Measurements from ENCODE around the gene SRSF12.
A peak's percentile ranks its signal among the peaks of the same experiment; 100 is the strongest.
"Not testable (repeated sequence)": the region's sequence is repeated elsewhere in the genome, so short reads cannot be mapped to it uniquely, and the experiment has no call there.

The SRSF12 gene

DNA sequence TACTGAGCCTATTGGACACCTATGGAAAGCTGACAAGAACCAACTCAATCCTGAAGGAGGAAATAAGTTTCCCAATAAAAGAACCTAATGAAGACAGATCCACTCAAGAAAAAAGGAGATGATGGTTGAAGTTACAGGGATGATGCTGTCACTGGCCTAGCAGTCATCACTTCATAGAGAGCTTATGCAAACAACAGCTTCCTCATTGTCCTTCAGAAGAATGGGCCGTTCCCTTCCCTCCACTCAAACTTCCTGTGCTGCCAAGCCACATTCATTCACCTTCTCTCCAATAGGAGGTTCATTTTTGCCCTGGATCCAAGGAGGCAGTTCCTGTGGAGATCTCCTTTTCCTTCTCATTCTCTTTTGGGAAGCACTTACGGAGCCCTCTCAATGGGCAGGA lies 14.2 kb upstream of the SRSF12 start:
- H3K4me3 ChIP-seq, result no peak overlapping the region

DNA sequence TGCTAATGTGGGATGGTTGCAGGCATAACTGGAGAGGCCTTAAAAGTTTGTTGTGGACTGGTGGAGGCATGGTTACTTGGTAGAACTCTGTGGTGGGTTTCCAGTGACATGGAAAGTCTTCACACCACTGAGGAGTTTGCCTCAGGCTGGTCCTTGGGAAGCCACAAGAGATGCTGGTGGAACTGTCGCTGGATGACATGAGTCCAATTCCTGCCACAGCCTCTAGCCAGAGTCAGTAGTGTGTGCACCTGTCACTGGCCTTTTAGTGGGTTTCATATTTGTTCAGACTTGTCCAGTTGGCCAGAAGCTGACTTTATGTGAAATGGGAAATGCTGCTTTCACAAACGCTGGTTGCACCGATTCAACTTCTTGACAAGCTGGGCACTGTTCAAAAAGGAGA lies 13.7 kb upstream of the SRSF12 start:
- H3K4me3 ChIP-seq, result no peak overlapping the region
- H3K27ac ChIP-seq, result no peak overlapping the region

More for the DNA sequence above, 14.2 kb upstream of the SRSF12 start:
- no peak overlapping the region for H3K27ac ChIP-seq

DNA sequence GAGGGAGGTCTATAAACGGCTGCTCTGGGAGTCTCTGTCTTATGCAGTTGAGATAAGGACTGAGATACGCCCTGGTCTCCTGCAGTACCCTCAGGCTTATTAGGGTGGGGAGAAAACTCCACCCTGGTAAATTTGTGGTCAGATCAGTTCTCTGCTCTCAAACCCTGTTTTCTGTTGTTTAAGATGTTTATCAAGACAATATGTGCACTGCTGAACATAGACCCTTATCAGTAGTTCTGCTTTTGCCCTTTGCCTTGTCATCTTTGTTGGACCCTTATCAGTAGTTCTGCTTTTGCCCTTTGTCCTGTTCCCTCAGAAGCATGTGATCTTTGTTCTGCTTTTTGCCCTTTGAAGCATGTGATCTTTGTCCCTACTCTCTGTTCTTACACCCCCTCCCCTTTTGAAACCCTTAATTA lies 10.4 kb upstream of the SRSF12 start:
- H3K4me3 ChIP-seq, H3K27ac ChIP-seq: not testable (repeated sequence)

DNA sequence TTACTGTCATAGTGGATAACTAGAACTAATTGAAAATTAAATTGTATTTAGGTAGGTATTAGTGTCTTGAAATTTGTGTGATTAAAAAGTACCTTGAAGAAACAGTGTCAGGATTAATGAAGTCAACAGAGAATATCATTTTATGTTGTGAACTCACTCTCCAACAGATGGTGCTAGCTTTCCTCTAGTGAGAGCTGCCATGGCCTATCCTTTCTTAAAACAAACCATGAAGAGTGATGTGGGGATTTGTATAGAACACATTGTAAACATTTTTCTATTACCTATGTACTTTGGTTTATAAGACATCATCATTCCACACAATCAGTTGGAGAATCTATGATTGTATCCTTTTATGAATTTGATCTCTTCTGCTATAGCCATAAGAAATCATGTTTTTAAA lies 4.8 kb upstream of the SRSF12 start:
- H3K4me3 ChIP-seq, result no peak overlapping the region
- no peak overlapping the region for H3K27ac ChIP-seq

DNA sequence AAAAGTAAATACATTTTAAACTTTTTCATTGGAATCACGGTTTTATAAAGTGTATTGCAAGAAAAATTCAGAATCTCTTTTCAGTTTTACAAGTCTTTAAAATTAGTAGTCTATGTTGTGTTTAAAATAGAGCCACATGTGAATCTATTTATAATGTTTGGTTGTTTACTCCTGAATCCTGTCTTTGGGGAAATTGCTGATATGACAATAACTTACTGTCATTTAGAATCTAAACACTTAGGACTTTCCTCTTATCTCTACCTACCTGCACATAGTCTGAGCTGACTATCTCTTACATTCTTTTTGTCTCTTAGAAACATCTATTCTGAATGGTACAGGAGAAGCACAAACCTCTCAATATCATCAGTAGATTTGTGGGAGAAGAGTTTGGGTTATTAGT lies 4.1 kb upstream of the SRSF12 start:
- Histone ChIP-seq H3K27ac (no peak overlapping the region), H3K4me3 (no peak overlapping the region)

DNA sequence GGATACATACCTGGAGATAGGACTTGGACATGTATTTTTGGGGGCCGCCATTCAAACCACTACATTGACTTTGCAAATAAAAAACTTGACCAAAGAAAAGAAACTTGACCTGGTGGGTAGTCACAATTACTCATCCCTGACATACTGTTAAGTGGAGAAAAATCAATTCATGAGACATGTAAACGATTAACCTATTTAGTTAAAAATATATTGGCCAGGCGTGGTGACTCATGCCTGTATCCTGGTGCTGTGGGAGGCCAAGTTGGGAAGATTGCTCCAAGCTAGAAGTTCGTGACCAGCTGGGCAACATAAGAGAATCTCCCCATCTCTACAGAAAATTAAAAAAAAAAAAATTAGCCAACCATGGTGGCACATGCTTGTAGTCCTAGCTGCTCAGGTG lies 2.5 kb upstream of the SRSF12 start:
- Histone ChIP-seq H3K4me3 (no peak overlapping the region), H3K27ac (no peak overlapping the region)

DNA sequence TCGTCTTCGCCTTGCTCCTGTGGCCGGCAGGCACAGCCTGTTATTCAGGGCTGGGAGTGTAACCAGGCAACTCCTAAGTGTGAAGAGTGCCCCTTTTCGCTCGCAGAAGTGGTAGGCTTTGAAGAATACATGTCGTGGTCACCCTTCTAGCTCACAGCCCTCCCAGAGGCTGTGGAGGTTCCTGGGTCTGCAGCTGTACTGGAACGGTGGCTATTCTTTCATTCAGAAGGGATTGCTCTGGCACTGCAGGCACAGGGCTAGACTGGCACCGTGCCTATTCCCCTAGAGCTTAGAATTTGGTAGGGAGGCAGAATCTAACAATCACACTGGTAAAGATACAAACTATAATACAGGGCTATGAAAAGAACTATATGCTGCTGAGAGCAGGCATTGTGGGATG lies 1.1 kb upstream of the SRSF12 start:
- H3K4me3 ChIP-seq, result no peak overlapping the region
- H3K27ac ChIP-seq, result no peak overlapping the region

DNA sequence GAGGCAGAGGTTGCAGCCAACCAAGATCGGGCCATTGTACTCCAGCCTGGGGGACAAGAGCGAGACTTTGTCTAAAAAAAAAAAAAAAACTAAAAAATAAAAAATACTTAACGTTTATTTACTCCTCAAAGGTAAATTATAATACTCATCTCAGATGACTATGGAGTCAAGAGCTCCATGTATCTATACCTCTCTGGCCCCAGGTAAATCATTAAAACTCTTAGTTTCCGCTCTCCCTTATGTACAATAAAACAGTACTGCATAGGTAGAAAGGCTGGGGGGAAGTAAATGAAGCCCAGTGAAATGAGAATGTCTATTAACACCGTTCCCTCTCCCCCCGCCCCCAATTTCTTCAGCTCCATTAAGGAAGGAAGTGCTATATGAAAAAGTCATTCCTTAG lies 1.2 kb downstream of the SRSF12 start:
- Histone ChIP-seq H3K27ac (peak overlapping the region in 1 of 21 experiments; percentile 68), H3K4me3 (peak overlapping the region in 4 of 7 experiments; percentile 54 to 71 (median 67))

DNA sequence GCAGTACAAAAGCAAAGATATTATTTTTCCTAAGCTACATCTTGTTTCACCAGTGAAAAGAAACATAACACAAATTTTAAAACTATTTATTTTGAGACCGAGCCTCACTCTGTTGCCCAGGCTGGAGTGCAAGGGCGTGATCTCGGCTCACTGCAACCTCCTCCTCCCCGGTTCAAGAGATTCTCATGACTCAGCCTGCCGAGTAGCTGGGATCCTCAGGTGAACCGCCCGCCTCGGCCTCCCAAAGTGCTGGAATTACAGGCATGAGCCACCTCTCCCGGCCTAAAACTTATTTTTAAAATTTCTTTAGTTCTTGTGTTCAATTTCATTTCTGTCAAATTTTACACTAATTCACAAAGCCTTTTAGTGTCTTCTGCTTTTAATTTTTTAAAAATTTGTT lies 5.9 kb downstream of the SRSF12 start:
- H3K4me3 ChIP-seq, result no peak overlapping the region
- no peak overlapping the region for H3K27ac ChIP-seq

DNA sequence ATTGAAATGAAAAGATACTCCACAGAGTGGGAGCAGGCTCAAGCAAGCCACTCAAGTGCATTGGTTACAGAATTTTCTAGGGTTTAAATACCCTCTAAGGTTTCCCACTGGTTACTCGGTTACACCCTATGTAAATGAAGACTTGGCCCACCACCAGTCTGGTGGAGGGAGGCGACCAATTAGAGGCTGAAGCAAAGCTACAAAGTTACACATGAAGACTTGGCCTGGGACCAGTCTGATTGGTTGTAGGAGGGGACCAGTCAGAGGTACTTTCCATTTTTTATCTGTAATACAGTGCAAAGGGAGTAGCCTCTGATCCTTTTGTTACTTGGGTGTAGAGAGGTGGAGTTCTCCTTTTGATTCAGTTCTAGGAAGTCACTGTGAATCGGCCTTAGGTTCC lies 7.6 kb downstream of the SRSF12 start:
- H3K4me3 ChIP-seq, result no peak overlapping the region
- no peak overlapping the region for H3K27ac ChIP-seq

DNA sequence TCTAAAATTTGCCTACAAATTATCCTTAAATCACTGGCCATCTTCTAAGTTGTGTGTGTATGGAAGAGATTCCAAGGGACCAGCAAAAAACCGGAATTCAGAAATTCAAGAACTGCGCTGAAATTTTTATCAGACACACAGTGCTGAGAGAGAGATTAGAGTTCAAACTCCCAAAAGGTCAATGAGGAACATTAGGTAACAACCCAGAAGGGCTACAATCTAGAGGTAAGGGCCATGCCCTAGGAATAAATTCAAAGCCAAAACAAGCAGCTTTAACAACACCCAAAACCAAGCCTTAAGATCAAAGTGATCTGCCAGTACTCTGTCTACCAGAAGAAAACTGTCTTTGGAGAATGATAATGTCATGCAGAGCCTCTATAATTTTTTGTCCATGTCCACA lies 17.8 kb downstream of the SRSF12 start:
- H3K27ac ChIP-seq, result no peak overlapping the region

DNA sequence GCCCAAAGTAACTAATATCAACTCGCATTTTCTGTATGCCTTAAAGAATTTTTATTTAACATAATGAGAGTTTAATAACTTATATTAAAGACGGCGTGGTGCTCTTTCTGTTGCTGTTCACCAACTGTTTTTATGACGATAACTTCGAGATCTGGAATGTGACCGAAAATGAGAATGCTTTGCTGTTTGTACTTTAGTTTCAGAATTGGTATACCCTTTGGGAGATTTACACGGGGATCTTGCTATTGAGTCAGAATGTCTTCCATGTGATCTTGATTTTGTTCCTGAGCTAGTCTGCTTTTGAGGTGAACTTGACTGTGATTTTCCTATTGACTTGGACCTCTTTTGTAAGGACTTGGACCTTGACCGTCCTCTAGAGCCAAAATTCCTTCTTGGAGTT lies 19.4 kb downstream of the SRSF12 start:
- H3K27ac ChIP-seq, result no peak overlapping the region
- H3K4me3 ChIP-seq, result no peak overlapping the region

More for the DNA sequence above, 17.8 kb downstream of the SRSF12 start:
- H3K4me3 ChIP-seq, result no peak overlapping the region

DNA sequence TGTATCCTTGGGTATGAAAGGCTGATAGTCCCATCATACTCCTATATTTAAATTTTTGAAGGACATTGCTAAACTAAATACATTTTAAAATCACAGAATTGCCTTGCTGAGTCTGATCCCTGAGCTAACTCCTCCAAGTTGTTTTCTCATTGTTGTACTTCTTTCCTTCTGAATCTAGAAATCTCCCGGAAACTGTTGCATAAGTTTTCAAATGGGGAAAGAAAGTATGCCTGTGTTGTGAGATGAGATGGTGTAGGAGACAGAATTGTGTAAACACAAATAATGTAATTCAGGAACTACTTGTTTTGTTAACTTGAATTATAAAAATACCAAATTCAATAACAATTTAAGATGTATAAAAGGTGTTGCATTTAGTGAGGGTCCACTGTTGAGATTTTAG lies 30.0 kb downstream of the SRSF12 start:
- no peak overlapping the region for H3K4me3 ChIP-seq
- H3K27ac ChIP-seq, result no peak overlapping the region

DNA sequence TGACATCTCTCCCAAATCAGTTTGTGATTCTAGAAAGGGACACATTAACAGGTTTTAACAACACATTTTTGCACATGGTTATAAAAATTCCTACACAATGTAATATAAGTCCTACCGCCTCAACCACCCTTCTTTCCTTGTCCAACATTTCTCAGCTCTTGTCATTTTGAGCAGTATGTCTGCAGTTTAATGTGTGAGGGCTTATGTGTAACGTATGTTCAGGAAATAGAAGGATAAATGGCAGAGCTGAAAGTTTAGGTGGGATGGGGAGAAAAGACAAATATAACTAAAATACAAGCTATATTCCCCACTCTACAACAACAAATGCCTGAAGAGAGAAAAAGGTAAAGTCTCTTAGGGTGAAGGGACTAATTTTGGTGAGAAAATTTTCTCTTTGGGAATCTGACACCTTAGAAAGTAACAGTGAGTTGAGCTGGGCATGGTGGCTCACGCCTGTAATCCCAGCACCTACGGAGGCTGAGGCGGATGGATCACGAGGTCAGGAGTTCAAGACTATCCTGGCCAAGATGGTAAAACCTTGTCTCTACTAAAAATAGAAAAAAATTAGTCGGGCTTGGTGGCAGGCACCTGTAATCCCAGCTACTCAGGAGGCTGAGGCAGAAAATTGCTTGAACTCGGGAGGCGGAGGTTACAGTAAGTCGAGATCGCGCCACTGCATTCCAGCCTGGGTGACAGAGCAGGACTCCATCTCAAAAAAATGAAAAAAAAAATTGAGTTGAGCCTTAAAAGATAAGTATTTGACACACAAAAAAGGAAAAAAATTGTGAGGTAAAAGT lies 32.3 kb downstream of the SRSF12 start:
- Histone ChIP-seq H3K4me3 (no peak overlapping the region), H3K27ac (peak overlapping the region in 1 of 21 experiments; percentile 16)

DNA sequence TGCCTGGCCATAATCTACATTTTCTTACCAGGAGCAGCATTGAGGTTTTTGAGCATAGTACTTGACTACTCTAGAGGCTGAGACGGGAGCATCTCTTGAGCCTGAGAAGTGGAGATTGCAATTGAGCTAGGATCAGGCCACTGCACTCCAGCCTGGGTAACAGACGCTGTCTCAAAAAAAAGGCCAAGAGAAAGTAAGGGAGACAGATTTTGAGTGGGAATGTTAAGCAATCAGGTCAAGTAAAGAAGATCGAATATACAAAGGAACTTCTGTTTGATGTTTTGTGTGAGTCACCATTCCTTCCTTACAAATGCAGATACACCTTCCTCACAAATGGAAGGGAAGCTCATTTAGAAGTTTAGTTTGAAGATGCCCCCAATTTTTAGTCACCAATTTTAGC lies 32.9 kb downstream of the SRSF12 start:
- H3K27ac ChIP-seq, result peak overlapping the region in 1 of 21 experiments; percentile 71
- no peak overlapping the region for H3K4me3 ChIP-seq

DNA sequence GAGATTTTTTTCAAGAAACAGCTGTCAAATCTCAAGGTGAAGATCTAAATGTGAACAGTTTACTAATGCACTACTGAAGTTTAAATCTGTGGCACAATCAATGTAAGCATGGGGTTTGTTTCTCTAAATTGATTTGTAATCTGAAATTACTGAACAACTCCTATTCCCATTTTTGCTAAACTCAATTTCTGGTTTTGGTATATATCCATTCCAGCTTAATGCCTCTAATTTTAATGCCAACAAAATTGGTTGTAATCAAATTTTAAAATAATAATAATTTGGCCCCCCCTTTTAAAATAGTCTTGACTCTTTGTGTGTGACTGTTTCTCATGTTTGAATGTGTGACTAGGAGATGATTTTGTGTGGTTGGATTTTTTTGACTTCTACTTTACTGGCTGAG lies 33.3 kb downstream of the SRSF12 start:
- no peak overlapping the region for H3K4me3 ChIP-seq
- peak overlapping the region in 1 of 21 experiments; percentile 71 for H3K27ac ChIP-seq

DNA sequence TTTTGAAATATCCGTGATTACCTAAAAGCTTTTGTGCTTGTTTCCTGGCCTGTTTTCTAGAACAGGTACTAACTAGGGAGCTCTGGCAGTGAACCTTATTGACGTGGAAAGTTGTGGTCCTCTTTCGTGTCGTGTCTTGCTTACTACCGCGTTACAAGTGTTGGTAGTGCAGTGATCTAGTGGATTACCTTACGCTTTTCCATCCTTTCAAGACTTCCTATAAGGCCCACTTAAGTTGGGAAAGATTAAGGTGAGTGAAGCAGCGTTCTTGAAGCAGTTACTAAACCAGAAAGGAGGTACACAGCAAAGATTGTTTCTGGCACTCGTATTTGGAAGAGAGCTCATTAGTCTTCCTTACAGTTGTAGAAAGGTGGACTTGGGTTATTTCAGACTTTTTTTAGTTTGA lies 35.4 kb downstream of the SRSF12 start:
- H3K4me3 ChIP-seq, result peak overlapping the region; percentile 68 to 100 (median 95)
- peak overlapping the region in 20 of 21 experiments; percentile 96 to 100 (median 99) for H3K27ac ChIP-seq

DNA sequence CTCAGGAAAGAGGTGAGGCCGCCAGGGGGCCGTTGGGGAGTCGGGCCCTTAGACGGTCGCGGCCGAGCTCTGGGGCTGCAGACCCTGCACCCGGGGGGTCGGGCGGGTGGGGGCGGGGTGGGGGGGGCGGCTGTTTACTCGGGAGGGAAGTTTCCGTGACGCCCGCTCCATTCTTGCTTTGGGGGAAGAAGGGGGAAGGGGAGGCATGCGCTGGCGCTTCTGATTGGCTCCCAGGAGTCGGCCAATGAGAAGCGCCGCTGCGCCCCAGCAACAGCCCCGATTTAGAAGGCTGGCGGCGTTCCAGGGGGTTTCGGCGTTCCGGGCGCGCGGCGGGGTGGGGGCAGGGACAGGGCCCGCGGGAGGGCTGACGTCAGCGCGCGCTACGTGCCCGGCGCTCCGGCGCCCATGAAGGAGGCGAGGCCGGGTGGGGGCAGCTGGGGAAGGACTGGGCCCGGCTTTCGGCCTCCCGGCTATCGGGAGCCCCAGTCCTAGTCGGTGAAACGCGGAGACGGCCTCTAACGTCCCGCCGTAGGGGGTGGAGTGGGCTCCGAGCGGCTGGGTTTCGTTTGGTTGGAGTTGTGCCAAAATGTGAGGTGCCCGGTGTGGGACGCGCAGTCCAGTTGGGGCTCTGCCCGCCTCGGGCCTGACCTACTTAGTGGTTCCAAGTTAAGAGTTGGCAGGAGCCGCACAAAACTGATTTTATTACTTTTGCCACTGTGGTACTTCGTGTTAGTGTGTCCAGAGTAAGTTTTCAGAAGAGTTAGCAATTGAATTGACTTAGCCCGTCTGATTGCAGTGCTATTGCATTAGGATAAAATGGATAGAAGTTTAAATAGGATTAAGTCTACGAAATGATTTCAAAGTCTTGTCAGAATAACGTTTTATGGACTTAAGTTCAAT lies 36.2 kb downstream of the SRSF12 start:
- Histone ChIP-seq H3K4me3 (peak overlapping the region; percentile 68 to 100 (median 95)), H3K27ac (peak overlapping the region; percentile 96 to 100 (median 99))

DNA sequence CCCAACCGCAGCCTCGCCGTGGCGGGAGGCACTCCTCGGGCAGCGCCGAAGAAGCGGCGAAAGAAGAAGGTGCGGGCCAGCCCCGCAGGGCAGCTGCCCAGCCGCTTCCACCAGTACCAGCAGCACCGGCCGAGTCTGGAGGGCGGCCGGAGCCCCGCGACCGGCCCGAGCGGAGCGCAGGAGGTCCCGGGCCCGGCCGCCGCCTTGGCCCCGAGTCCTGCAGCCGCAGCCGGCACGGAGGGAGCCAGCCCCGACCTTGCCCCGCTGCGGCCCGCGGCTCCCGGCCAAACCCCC lies 36.8 kb downstream of the SRSF12 start:
- Histone ChIP-seq H3K4me3 (peak overlapping the region; percentile 68 to 100 (median 95)), H3K27ac (peak overlapping the region; percentile 96 to 100 (median 99))

DNA sequence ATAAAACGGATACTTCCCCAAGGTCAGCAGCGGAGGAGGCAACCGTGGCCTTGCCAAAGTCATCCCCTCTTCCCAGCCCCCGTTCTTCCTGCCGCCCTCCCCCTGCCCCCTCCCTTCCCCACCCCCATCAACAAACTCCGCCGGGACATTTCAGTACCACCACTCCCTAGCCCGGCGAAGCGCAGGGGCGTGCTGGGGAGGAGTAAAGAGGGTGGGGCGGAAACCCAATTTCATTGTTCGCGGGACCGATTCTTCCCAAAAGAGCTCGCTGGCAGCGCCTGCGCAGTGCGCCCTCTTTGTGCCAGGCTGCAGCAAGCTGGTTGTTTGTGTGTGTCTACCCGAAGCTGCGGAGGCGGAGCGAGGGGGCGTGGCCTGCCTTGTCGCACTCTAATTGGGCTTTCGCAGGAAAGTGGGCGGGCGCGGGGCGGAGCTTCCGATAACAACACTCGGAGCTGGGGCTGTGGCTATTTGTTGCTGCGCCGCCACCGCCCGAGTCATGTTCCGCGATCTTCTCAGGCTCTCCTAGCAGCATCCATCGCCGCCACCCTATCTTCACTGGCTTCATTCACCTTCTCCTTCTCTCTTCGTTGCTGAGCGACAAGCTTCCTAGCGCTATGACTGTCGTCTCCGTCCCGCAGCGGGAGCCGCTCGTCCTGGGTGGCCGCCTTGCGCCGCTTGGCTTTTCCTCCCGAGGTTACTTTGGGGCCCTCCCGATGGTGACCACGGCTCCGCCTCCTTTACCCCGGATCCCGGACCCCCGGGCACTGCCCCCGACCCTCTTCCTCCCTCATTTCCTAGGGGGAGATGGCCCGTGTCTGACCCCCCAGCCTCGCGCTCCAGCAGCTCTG lies 37.4 kb downstream of the SRSF12 start, which contains the start of gene PNRC1:
TSS of gene PNRC1 (plus strand) at position 471 of the 848 bp plus-strand sequence. CDS start at position 615, 144 bp downstream.
- Histone ChIP-seq H3K4me3 (peak within 1 kb of the TSS; percentile 68 to 100 (median 95)), H3K27ac (peak within 1 kb of the TSS; percentile 96 to 100 (median 99))
